ENCODE results near the gene C2orf80.

C2orf80 gene

DNA sequence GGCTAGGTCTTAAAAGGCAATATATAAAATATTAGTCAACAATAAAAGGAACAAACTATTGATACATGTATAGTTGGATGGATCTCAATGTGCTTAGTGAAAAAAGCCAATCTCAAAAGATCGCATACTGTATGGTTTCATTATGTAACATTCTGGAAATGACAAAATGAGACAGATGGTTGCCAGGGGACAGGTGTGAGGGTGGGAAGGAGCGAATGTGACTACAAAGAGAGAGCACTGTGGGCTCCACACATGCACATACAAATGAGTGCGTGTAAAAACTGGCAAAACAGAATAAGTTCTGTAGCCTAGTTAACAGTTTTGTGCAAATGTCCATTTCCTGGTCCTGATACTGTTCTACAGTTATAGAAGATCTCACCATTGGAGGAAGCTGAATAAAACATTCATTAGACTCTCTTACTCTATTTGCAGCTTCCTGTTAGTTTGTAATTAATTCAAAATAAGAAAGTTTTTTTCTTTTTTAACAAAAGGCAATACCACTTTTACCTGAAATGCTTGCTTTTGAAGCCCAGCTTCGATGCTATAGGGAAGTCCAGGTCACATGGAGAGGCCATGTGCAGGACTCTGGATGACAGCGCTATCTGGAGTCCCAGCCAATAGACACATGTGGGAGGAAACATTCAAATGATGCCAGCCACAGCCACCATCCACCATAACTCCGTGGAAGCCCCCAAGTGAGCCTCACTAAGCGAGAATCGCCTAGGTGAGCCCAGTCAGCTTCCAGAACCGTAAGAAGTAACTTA, 21.0 kb upstream of the C2orf80 start:
- no peak for TF ChIP-seq TEAD4 (IDR thresholded peaks at IDR 0.05)
- no peak for TF ChIP-seq EP300 (IDR thresholded peaks at IDR 0.05; ENCODE audit: borderline replicate concordance)
- TF ChIP-seq CREB1 (IDR thresholded peaks at IDR 0.05; ENCODE audit: low read depth), result no peak
- no peak for TF ChIP-seq YY1 (IDR thresholded peaks at IDR 0.05; ENCODE audit: low read depth)
- TF ChIP-seq NFIC (IDR thresholded peaks at IDR 0.05), result no peak
- TF ChIP-seq TCF12 (IDR thresholded peaks at IDR 0.05; ENCODE audit: low read depth), result no peak
- TF ChIP-seq EGR1 (IDR thresholded peaks at IDR 0.05), result no peak
- no peak for TF ChIP-seq FOXM1 (IDR thresholded peaks at IDR 0.05; ENCODE audit: borderline replicate concordance, low read depth)
- TF ChIP-seq RAD21 (IDR thresholded peaks at IDR 0.05; ENCODE audit: low read depth), result no peak
- TF ChIP-seq CEBPB (IDR thresholded peaks at IDR 0.05), result no peak
- no peak for TF ChIP-seq TAF1 (IDR thresholded peaks at IDR 0.05; ENCODE audit: low read depth)
- no peak for TF ChIP-seq REST (IDR thresholded peaks at IDR 0.05; ENCODE audit: low read depth)
- TF ChIP-seq, protein P1, sequence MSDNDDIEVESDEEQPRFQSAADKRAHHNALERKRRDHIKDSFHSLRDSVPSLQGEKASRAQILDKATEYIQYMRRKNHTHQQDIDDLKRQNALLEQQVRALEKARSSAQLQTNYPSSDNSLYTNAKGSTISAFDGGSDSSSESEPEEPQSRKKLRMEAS (IDR thresholded peaks at IDR 0.05), result no peak
- TF ChIP-seq, protein P2, sequence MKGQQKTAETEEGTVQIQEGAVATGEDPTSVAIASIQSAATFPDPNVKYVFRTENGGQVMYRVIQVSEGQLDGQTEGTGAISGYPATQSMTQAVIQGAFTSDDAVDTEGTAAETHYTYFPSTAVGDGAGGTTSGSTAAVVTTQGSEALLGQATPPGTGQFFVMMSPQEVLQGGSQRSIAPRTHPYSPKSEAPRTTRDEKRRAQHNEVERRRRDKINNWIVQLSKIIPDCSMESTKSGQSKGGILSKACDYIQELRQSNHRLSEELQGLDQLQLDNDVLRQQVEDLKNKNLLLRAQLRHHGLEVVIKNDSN (IDR thresholded peaks at IDR 0.05), result no peak
- no peak for TF ChIP-seq ZBTB7A (IDR thresholded peaks at IDR 0.05; ENCODE audit: low read depth)

DNA sequence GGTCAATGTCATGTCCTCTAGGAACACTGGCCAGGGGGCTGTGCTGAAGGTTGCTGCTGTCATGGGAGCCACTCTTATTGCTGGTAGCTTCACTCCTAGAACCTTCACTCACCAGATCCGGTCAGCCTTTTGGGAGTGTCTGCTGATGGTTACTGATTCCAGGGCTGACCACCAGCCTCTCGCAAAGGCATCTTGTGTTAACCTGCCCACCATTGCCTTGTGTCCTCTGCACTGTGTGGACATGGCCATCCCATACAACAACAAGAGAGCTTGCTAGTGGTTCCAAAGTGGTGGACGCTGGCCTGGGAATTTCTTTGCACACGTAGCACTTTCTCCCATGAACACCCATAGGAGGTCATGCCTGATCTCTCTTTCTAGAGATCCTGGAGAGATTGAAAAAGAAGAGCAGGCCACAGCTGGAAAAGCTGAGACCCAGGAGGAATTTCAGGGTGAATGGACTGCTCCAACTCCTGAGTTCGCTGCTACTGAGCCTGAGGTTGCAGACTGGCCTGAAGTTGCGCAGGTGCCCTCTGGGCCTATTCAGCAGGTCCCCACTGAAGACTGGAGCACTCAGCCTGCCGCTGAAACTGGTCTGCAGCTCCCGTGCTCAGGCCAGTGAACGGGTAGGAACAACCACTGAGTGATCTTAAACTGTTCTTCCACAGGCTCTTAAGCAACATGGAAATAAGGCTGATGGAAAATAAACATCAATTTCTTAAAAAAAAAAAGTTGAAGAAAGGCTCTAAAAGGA, 18.7 kb upstream of the C2orf80 start:
- no peak for TF ChIP-seq CEBPB (IDR thresholded peaks at IDR 0.05)
- TF ChIP-seq, protein P1 (IDR thresholded peaks at IDR 0.05), result no peak
- no peak for TF ChIP-seq NFIC (IDR thresholded peaks at IDR 0.05)
- no peak for TF ChIP-seq YY1 (IDR thresholded peaks at IDR 0.05; ENCODE audit: low read depth)
- TF ChIP-seq RAD21 (IDR thresholded peaks at IDR 0.05; ENCODE audit: low read depth), result no peak
- no peak for TF ChIP-seq REST (IDR thresholded peaks at IDR 0.05; ENCODE audit: low read depth)
- no peak for TF ChIP-seq ZBTB7A (IDR thresholded peaks at IDR 0.05; ENCODE audit: low read depth)
- no peak for TF ChIP-seq TAF1 (IDR thresholded peaks at IDR 0.05; ENCODE audit: low read depth)
- no peak for TF ChIP-seq CREB1 (IDR thresholded peaks at IDR 0.05; ENCODE audit: low read depth)
- no peak for TF ChIP-seq EGR1 (IDR thresholded peaks at IDR 0.05)
- TF ChIP-seq, protein P2 (IDR thresholded peaks at IDR 0.05), result no peak

GRCh38 chr2:208207769-208208168, 17.9 kb upstream of the C2orf80 start:
- TF ChIP-seq, protein P1 (IDR thresholded peaks at IDR 0.05), result no peak
- TF ChIP-seq, protein P2 (IDR thresholded peaks at IDR 0.05), result no peak
- no peak for TF ChIP-seq EP300 (IDR thresholded peaks at IDR 0.05; ENCODE audit: borderline replicate concordance)
- no peak for TF ChIP-seq ZBTB7A (IDR thresholded peaks at IDR 0.05; ENCODE audit: low read depth)
- TF ChIP-seq EGR1 (IDR thresholded peaks at IDR 0.05), result no peak
- TF ChIP-seq YY1 (IDR thresholded peaks at IDR 0.05; ENCODE audit: low read depth), result no peak

- TF ChIP-seq, protein P1 (IDR thresholded peaks at IDR 0.05), result no peak
- TF ChIP-seq CREB1 (IDR thresholded peaks at IDR 0.05; ENCODE audit: low read depth), result no peak
- TF ChIP-seq YY1 (IDR thresholded peaks at IDR 0.05; ENCODE audit: low read depth), result no peak
- no peak for TF ChIP-seq ZBTB7A (IDR thresholded peaks at IDR 0.05; ENCODE audit: low read depth)
- no peak for TF ChIP-seq TEAD4 (IDR thresholded peaks at IDR 0.05)
- TF ChIP-seq RAD21 (IDR thresholded peaks at IDR 0.05; ENCODE audit: low read depth), result no peak
- no peak for TF ChIP-seq NFIC (IDR thresholded peaks at IDR 0.05)
- TF ChIP-seq CEBPB (IDR thresholded peaks at IDR 0.05), result no peak
- TF ChIP-seq, protein P2 (IDR thresholded peaks at IDR 0.05), result no peak
- TF ChIP-seq FOXM1 (IDR thresholded peaks at IDR 0.05; ENCODE audit: borderline replicate concordance, low read depth), result no peak
These were observed 14.3 kb upstream of the C2orf80 start for GRCh38 chr2:208204166-208204565.
